HG03039 (cell line): ENCODE measurements around the gene MMP24OS.
"Not testable (repeated sequence)": the region's sequence is repeated elsewhere in the genome, so short reads cannot be mapped to it uniquely, and the experiment has no call there.

Experiments used
- ATAC-seq: cut with Tn5 transposase; IDR thresholded peaks from one replicate; pipeline ENCODE4 v1.9.1; 2021; ENCODE audit warnings: mild to moderate bottlenecking, moderate library complexity; ENCODE audit not compliant: unreplicated experiment

Gene MMP24OS

DNA sequence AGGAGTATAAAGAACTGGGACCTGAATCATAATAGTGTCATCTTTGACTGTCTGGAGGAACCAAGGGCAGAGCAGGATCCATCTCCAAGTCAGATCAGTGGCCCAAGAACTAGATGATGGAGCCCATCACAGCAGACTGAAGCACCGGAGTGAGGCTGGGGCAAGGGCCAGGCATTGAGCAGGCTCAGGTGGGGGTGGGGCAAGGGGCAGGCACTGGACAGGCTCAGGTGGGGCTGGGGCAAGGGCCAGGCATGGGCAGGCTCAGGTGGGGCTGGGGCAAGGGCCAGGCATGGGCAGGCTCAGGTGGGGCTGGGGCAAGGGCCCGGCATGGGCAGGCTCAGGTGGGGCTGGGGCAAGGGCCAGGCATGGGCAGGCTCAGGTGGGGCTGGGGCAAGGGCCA, 25.3 kb downstream of the MMP24OS start:
- not testable (repeated sequence) for ATAC-seq

DNA sequence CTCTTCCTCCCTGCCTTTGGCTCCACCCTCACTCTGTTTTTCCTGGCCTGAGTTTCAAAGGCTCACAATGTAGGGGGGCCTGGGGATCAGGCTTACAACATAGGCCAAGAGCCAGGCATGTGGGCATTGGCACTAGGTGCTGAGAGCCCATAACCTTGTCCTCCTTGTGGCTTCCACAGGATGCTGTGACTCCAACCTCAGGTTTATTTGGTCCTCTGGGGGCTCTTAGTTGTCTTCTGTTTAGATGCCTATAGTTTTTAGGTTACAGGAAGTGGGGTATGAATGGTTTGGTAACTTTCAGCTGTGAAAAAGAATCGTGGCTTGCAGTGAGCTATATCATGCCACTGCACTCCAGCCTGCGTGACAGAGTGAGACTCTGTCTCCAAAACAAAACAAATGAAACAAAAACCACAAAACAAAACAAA, 25.9 kb downstream of the MMP24OS start:
- ATAC-seq, result no peak

DNA sequence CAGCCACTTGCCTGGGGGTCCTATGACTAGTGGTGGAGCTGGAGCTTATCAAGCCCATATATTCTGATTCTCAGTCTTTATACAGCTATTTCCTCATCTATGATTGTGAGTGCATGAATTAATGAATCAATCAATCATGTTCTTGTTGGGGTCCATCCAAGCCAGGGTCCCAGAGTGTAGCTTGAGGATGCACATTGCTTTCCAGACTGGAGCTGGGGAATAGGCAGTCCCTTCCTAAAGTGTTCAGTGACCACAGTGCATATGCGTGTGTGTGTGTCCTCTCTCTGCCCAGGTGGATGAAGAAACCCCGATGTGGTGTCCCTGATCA, 26.3 kb downstream of the MMP24OS start:
- ATAC-seq, result no peak

DNA sequence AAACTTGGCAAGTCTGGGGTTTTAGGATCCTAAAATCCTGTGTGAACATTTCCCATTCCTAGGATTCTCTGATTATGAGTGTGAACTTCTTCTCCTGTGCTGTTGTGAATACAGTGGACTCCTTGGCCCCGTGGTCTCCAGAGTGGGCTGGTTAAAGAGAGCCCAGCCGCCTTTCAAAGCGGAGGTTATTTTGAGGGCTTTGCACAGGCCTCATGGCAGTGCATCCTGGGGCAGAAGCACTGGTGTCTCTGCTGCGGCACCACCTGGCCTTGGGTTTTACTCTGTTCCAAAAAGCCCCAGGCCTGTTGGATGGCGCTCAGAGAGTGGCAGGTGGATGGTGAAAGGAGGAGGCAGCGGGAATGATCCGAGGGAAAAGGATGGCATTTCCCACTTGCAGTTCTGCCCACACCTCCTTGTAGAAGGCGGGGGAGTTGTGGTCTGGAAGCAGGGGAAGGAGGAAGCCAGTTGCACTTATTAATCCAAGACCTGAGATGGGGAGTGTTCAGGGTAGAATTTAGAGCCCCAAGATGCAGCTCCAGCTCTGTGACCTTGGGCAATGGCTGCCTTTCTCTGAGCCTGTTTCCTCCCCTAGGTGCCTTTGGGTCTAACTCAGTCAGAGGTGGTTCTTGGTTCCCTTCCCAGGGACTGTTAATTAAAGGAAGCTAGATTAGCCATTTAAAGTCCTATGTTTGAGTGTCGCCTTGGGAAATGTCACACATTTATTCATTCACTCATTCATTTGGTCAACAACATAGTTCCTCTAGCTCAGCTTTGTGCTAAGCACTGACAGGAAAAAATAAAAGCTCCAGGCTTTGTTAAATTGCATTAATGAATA, 29.1 kb downstream of the MMP24OS start:
- no peak for ATAC-seq

DNA sequence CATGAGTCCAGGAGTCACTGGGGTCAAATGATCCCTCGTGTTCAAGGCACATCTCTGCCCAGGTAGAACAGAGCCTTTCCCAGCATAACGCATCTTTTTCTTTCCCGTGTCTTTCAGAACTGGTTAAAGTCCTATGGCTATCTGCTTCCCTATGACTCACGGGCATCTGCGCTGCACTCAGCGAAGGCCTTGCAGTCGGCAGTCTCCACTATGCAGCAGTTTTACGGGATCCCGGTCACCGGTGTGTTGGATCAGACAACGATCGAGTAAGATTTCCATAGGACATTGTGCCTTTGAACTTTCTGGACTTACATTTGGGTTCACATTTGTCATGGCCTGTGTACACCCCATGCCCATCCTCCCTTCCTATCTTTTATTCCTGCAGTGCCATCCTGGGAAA, 31.2 kb downstream of the MMP24OS start:
- ATAC-seq, result no peak

DNA sequence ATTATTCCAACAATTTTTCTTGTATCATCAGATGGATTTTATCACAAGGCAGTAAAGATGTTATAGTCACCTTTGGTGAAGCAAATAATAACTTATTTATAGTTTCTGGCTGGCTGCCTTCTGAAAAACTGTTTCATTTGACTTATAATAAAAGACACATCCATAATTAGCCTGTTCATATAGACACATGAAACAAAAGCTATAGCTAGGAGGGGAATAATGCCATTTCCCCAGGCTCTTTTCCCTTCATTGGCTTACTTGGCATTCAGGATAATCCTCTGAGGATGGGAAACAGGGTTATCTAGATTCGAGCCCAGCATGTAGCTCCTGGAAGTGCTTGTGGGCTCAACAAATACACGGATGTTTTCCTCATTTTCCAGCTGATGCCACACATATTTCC, 33.9 kb downstream of the MMP24OS start:
- no peak for ATAC-seq

DNA sequence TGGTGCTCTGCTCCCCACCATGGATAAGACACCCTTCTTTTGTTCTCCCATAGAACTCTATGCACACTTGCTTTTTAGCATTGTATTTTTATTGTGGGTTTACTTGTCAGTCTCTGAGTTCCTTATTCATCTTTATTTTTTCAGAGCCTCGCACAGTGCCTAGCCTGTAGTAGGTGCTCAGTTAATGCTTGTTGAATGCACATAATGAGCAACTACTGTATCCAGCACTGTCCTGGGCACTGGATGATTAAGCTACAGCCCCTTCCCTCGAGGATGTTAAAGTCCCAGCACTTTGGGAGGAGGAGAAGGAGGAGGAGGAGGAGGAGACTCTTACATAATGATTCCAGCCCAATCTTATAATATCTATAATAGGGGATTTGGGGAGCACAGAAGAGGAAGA, 34.6 kb downstream of the MMP24OS start:
- no peak for ATAC-seq

DNA sequence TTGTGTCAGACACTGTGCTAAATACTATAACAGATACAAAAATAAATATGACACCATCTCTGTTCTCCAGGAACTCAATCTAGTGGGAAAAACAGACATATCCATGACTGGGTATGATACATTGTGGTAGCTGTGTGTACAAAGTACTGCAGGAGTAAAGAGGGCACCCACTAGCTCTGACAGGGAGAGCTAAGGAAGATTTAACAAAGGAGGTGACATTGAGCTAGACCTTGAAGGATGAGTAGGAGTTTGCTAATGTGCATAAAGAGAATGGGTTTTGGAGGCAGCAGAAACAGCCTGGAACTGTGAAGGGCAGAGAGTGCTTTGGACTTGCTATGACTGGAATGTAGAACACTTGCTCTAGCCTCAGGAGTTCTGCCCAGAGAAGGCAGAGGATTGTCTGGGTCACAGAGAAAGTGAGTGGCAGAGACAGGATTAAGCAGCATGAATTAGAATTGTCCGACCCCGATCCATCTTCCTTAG, 37.1 kb downstream of the MMP24OS start:
- ATAC-seq, result no peak

DNA sequence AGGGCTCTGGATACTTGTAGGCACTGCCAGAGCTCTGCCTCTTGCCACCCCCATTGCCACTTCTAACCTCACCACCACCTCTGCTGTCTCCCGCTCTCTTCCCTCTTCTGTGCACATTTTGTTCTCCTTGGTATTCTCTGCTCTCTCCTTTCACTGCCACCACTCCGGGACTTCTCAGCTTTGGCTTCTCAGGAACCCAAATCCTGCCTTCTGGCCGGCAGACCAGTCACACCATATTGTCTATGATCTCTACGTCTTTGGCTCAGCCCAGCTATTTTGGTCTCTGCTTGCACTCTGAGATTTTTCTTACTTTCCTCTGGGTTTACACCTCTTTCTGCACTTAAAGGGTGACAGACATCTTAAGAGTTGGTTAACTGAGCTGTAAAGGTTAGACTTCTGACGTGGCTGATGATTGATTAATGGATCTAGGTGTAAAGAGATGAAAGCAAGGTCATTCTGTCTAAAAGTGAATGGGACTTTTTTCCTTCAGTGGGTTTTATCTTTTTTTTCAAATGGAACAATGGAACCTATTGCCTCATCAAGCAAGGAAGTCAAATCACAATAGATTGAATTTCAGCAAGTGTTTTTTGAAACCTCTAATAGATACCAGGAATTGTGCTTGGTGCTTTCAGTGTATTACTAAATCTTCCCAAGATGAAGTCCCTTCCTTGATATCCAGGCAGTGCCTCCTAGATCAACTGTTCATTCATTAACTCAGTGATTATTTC, 37.7 kb downstream of the MMP24OS start:
- ATAC-seq, result no peak

DNA sequence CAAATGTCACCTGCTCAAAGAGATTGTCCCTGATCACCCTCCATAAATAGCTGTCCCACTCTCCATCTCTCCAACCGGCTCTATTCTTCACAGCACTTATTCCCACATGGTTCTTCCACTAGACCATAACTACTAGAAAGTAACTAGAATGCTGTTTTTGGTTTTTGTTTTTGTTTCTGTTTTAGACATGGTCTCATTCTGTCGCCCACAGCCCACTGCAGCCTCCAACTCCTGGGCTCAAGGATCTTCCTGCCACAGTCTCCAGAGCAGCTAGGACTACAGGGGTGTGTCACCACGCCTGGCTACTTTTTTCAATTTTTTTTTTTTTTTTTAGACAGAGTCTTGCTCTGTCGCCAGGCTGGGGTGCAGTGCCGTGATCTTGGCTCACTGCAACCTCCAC, 39.2 kb downstream of the MMP24OS start:
- ATAC-seq, result no peak

DNA sequence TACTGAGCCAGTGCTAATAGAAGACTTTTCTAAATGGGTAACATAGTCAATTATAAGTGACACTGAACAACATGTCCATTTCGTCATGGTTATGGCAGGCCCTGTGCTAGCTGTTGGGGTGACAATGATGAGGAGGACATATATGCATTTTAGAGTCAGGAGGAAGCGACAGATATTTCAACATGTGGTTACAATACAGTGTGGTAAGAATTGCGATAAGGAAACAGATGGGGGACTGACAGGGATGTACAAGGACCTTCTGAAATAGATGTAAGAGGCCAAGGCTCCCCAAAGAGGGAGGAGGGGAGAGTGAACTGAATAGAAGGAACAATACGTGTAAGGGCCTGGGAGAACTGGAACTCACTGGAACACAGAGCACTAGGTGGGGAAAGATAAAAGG, 39.8 kb downstream of the MMP24OS start:
- no peak for ATAC-seq

DNA sequence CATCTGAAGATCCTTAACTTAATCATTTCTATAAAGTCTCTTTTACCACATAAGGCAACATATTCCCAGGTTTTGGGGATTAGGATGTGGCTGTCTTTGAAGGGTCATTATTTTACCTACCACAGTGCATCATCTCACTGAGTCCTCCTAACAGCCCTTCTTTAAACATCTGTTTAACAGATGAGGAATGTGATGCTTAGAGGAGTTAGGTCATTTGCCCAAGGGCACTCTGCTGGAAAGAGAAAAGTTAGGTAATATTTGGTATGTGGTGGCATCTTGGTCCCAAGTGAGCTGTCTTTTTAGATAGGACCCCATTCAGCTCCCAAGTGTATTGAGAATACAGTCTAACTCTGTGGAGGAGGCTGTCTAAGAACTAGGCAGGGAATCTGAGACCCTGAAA, 40.4 kb downstream of the MMP24OS start:
- ATAC-seq, result no peak

DNA sequence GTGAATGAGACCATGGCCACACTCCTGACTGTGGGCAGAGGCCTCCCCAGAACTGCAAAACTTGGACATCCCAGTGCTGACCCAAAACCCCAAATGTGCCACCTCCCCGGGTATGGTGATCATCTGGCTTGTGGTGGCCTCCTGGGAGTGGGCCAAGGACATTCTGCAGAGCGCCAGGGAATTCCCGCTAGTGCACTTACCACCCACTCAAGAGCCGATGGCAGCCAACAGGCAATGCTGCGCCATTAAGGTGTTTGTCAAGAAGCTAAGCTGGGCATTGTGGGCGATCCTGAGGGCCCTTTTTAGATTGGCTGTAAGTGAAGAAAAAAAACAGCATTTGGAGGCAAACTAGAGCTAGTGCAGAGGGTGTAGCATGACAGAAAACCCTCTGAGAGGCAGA, 42.0 kb downstream of the MMP24OS start:
- ATAC-seq, result no peak

DNA sequence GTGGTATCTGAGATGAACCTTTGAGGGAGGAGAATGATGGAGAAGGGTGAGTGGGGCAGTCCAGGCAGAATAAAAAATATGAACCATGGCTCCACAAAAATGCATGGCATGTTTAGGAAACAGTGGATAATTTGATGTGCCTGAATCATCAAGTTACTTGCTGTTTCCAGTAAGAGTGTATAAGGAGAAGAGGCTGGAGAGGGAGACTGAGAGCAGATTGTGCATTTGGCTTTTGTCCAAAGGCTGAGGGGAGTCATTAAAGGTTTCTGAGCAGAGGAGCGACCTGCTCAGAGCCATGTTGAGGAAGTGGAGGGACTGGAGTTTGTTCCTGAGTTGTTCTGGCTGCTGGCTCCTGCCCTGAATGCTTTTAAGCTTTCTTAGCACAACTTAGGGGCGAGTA, 45.3 kb downstream of the MMP24OS start:
- ATAC-seq, result no peak

DNA sequence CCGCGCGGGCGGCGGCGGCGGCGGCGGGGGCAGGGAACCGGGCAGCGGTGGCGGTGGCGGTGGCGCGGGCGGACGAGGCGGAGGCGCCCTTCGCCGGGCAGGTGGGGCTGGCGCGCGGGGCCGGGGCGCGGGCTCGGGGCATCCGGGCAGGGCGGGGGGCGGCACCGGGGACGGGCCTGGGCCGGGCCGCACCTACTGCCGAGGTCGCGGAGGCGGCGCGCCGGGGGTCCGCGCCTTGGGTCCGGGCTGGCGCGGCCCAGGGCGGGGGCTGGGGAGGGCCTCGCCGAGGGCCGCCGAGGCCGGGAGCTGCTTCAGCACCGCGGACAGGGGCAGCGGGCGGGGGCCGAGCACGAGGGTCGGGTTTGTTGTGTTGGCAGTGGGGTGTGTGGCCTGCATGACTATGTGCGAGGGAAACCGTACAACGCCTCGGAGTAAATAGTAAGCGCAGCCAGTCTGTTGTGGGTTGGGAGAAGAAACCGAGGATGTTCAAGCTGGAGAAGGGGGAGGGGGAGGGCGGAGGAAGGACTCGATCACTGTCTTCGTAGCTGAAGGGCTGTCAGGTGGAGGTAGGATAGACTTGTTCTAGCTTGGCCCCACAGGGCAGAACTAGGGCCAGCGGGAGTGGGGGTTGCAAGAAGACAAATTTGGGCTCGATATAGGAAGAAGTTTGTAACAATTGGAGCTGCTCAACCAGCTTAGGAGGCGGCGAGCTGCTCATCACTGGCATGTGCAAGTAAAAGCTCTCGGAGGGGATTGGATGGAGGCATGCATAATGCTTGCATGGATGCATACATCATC, 50.8 kb downstream of the MMP24OS start:
- ATAC-seq, result no peak
